ENCODE data around the gene BAHCC1. TPM values are rescaled to one million over a fixed set of nuclear protein-coding genes. Genes with fewer than 3 reads are reported as not detected.
A peak's percentile ranks its signal among the peaks of the same experiment; 100 is the strongest.

The BAHCC1 gene
- total RNA-seq, 2 donors from 2014 or later = 41.2 to 69.6 TPM

GRCh38 chr17:81427173-81428120 is 32.2 kb downstream of the BAHCC1 start:
- TF ChIP-seq CTCF (IDR thresholded peaks at IDR 0.05) = no peak
- H3K27me3 ChIP-seq (replicated peaks; ENCODE audit: insufficient read depth) = no peaks in the 10 kb centered on the region
- no peaks in the 10 kb centered on the region for H3K9me3 ChIP-seq
- H3K4me1 ChIP-seq (ENCODE audit: control insufficient read depth in 1 of 2, low read depth in 2 of 2) = peaks cover 47 to 61% of the 10 kb centered on the region in 2 donors
- ATAC-seq (ENCODE audit: insufficient number of reproducible peaks, low FRiP score, low read depth) (no peak), DNase-seq (ENCODE audit: low spot score) (no peak)
- no peaks in the 10 kb centered on the region for H3K36me3 ChIP-seq
- peak overlapping the region; percentile 48 for H3K4me3 ChIP-seq
- peak overlapping the region; percentile 52 to 73 for H3K27ac ChIP-seq

GRCh38 chr17:81428121-81428515 is 32.9 kb downstream of the BAHCC1 start:
- H3K4me3 ChIP-seq = peak overlapping the region; percentile 48
- TF ChIP-seq CTCF (IDR thresholded peaks at IDR 0.05) = peak; percentile 50
- ATAC-seq (ENCODE audit: insufficient number of reproducible peaks, low FRiP score, low read depth) (no peak), DNase-seq (ENCODE audit: low spot score) (peak; percentile 57)
- no peaks in the 10 kb centered on the region for H3K9me3 ChIP-seq
- H3K27me3 ChIP-seq (replicated peaks; ENCODE audit: insufficient read depth) = no peaks in the 10 kb centered on the region
- H3K4me1 ChIP-seq (ENCODE audit: control insufficient read depth in 1 of 2, low read depth in 2 of 2) = peaks cover 42 to 58% of the 10 kb centered on the region in 2 donors
- H3K27ac ChIP-seq = peak overlapping the region; percentile 52 to 73
- H3K36me3 ChIP-seq = no peaks in the 10 kb centered on the region

- ATAC-seq (ENCODE audit: insufficient number of reproducible peaks, low FRiP score, low read depth) = no peak
- Histone ChIP-seq H3K4me3 (peak overlapping the region; percentile 62), H3K9me3 (no peaks in the 10 kb centered on the region), H3K27me3 (replicated peaks; ENCODE audit: insufficient read depth) (no peaks in the 10 kb centered on the region), H3K4me1 (ENCODE audit: control insufficient read depth in 1 of 2, low read depth in 2 of 2) (peaks cover 41 to 56% of the 10 kb centered on the region in 2 donors), H3K27ac (peak overlapping the region; percentile 52 to 73), H3K36me3 (no peaks in the 10 kb centered on the region)
- no peak for DNase-seq (ENCODE audit: low spot score)
- TF ChIP-seq CTCF (IDR thresholded peaks at IDR 0.05) = no peak
These were observed 33.3 kb downstream of the BAHCC1 start for GRCh38 chr17:81428516-81428915.

- H3K27me3 ChIP-seq (replicated peaks; ENCODE audit: insufficient read depth) = no peaks in the 10 kb centered on the region
- peak overlapping the region; percentile 52 to 73 for H3K27ac ChIP-seq
- H3K36me3 ChIP-seq = no peaks in the 10 kb centered on the region
- peaks cover 35 to 56% of the 10 kb centered on the region in 2 donors for H3K4me1 ChIP-seq (ENCODE audit: control insufficient read depth in 1 of 2, low read depth in 2 of 2)
- no peaks in the 10 kb centered on the region for H3K9me3 ChIP-seq
- no peak for DNase-seq (ENCODE audit: low spot score)
- TF ChIP-seq CTCF (IDR thresholded peaks at IDR 0.05) = no peak
- peak overlapping the region; percentile 62 for H3K4me3 ChIP-seq
- ATAC-seq (ENCODE audit: insufficient number of reproducible peaks, low FRiP score, low read depth) = peak; percentile 19
These were observed 33.9 kb downstream of the BAHCC1 start for GRCh38 chr17:81428948-81429774.
